ENCODE measurements around the gene SAMHD1.
"Not testable (repeated sequence)": the region's sequence is repeated elsewhere in the genome, so short reads cannot be mapped to it uniquely, and the experiment has no call there.

SAMHD1 gene

GRCh38 chr20:36956016-36956415, 4.5 kb upstream of the SAMHD1 start:
- DNase-seq (ENCODE audit: low spot score) = no peak

DNA sequence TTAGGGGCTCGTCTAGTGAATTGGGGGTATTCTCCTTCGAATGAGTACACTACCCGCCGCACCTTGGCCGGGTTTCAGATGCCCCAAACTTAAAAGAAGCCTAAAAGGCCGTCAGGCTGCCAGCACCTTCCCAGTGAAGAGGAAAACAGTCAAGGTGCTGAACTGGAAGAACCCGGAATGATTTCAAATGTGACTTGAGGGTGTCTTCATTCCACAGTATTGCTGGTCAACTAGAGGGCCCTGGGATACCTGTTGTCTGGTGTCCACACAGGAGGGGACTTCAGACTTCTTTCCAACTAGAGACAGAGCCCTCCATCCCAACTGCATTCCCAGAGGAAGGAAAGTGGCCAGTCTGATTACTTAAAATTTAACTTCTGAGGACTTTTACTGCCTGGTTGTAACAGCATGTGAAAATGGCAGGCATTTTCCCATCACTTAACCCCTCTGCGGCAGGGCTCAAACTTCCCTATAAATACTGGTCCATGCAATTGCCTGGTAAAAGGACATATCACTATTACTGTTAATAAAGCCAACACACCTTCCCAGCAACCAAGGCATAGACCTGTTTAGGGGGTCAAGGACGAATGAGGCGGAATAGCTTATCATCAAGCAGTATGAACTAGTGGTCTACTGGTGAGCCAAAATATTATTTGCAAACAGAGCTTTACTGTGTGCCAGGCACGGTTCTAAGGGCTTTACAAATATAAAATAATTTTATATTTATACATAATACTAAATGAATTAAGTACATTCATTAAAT, 651 bp upstream of the SAMHD1 start:
- DNase-seq (ENCODE audit: low spot score) = no peak

DNA sequence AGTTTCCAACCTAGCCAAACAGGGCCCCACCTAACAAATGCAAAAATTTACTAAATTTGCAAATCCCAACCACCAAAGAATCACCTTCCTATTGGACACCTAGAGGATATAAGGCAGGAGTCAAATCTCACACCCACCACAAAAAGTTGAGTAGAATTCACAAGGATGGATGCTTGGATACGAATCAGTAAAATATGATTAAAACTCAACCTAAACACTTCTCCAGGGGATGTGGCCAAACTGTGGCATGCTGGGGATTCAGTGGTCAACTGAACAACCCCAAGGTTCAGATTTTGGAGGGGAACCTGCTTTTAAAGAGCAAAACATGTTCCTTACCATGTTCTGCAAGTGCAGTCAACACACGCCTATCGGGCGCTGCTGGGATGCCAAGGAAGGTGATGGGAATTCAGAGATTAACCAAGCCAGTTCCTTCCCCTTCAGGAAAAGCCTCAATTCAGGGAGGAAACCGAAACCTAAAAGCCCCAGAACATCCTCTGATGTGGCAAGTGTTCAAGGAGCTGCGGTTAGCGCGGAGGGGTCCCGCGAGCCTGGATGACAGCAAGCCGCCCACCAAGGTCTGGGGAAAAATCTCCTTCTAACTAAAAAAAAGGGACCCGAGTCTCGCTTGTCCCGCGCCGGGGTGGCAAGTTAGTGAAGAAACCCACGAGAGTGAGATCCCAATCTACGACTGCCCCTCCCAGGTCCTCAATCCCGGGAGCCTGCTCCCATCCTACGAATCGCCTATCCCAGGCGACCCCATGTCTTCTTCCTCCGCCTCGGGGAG, 902 bp downstream of the SAMHD1 start:
- DNase-seq (ENCODE audit: low spot score) = peak; percentile 33

- DNase-seq (ENCODE audit: low spot score) = no peak
Observed at GRCh38 chr20:36941401-36941835, 10.1 kb downstream of the SAMHD1 start.

- no peak for DNase-seq (ENCODE audit: low spot score)
Observed at GRCh38 chr20:36937402-36937770, 14.1 kb downstream of the SAMHD1 start.

- DNase-seq (ENCODE audit: low spot score) = not testable (repeated sequence)
Observed at GRCh38 chr20:36936761-36937401, 14.6 kb downstream of the SAMHD1 start.

DNA sequence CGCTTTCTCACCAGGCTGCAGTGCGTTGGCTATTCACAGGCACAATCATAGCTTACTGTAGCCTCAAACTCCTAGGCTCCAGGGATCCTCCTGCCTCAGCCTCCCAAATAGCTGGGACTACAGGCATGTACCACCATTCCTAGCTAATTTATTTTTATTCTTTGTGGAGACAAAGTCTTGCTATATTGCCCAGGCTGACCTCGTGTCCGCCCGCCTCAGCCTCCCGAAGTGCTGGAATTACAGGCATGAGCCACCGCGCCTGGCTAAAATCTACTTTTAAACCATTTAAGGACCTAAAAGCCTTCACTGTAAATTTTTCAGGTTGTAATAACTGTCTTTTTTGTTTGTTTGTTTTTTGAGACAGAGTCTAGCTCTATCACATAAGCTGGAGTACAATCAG, 15.2 kb downstream of the SAMHD1 start:
- DNase-seq (ENCODE audit: low spot score) = no peak

DNA sequence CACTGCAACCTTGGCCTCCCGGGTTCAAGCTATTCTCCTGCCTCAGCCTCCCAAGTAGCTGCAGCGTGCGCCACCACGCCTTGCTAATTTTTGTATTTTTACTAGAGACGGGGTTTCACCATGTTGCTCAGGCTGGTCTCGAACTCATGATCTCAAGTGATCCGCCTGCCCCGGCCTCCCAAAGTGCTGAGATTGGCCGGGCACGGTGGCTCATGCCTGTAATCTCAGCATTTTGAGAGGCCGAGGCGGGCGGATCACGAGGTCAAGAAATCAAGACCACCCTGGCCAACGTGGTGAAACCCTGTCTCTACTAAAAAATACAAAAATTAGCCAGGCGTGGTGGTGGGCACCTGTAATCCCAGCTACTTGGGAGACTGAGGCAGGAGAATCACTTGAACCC, 17.9 kb downstream of the SAMHD1 start:
- not testable (repeated sequence) for DNase-seq (ENCODE audit: low spot score)

GRCh38 chr20:36932476-36933426, 18.8 kb downstream of the SAMHD1 start:
- DNase-seq (ENCODE audit: low spot score) = peak; percentile 24

DNA sequence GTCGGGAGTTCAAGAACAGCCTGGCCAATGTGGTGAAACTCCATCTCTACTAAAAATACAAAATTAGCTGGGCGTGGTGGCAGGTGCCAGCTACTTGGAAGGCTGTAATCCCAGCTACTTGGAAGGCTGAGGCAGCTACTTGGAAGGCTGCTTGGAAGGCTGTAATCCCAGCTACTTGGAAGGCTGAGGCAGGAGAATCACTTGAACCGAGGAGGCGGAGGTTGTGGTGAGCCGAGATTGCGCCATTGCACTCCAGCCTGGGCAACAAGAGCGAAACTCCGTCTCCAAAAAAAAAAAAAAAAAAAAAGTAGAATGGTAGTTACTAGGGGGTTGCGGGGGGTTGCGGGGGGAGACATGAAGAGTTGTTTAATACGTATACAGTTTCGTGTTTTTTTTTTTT, 19.4 kb downstream of the SAMHD1 start:
- not testable (repeated sequence) for DNase-seq (ENCODE audit: low spot score)

- no peak for DNase-seq (ENCODE audit: low spot score)
Observed at GRCh38 chr20:36929691-36930090, 21.8 kb downstream of the SAMHD1 start.

- no peak for DNase-seq (ENCODE audit: low spot score)
Observed at GRCh38 chr20:36929290-36929689, 22.2 kb downstream of the SAMHD1 start.

DNA sequence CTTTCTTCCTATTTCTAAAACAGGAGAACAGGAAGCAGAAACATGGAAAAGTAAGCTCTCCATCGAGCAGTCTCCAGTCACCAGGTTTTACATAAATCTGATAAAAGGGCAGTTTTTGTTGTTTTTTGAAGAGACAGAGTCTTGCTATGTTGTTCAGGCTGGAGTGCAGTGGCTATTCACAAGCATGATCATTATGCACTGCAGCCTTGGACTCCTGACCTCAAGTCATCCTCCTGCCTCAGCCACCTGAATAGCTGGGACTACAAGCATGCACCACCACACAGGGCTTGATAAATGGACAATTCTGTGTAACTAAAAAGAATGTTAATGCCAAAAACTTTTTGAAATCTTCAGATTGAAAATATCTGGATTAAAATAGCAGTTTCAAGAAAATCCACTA, 23.8 kb downstream of the SAMHD1 start:
- DNase-seq (ENCODE audit: low spot score) = no peak

GRCh38 chr20:36926653-36927200, 24.8 kb downstream of the SAMHD1 start:
- no peak for DNase-seq (ENCODE audit: low spot score)

DNA sequence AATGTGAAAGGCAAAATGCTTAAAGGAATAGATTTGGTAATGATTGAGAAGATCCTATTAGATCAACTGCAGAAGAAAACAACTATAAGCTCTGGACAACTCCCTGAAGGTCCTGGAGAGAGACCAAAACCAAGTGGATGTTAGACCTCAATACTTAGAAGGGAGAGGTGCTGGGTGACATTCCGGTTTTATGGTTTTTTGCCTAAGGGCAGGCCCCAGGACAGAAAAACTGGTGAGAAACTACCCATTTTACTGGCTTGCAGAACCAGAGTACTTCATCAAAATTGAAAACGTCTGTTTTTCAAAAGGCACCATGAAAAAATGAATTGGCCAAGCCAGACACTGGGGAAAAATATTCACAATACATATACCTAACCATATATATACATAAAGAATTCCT, 26.3 kb downstream of the SAMHD1 start:
- no peak for DNase-seq (ENCODE audit: low spot score)

GRCh38 chr20:36924167-36925045, 27.1 kb downstream of the SAMHD1 start:
- DNase-seq (ENCODE audit: low spot score) = no peak

GRCh38 chr20:36920334-36920730, 31.2 kb downstream of the SAMHD1 start:
- no peak for DNase-seq (ENCODE audit: low spot score)

- DNase-seq (ENCODE audit: low spot score) = peak; percentile 75
Observed at GRCh38 chr20:36919715-36920333, 31.7 kb downstream of the SAMHD1 start.

DNA sequence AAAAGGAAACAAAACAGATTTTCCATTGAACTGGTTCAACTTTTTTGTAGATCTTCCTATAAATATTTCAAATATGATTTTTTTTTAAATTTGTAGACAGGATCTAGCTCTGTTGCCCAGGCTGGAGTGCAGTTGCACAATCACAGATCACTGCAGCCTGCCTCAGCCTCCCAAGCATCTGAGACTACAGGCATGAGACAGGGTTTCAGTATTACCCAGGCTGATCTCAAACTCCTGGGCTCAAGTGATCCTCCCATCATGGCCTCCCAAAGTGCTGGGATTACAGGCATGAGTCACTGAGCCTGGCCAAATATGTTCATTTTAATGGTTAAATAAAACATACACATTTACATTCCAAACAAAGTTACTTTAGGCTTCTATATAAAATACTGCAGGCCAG, 33.6 kb downstream of the SAMHD1 start:
- DNase-seq (ENCODE audit: low spot score) = no peak

GRCh38 chr20:36917240-36917639, 34.3 kb downstream of the SAMHD1 start:
- DNase-seq (ENCODE audit: low spot score) = no peak

All from AG20443 (cell line).